HUES6 (cell line): ENCODE results near the gene RBBP5.
A peak's percentile ranks its signal among the peaks of the same experiment; 100 is the strongest.

Experiments used
- H3K27ac ChIP-seq: 2 replicates; pipeline ENCODE4 v1.7.0; 2013; ENCODE audit warnings: low read depth, mild to moderate bottlenecking, low read length, inconsistent platforms
- H3K27me3 ChIP-seq: 2 replicates; pipeline ENCODE4 v1.6.1; 2013; ENCODE audit warnings: low read length; ENCODE audit not compliant: control insufficient read depth, insufficient read depth
- H3K36me3 ChIP-seq: 2 replicates; pipeline ENCODE4 v1.6.1; 2013; ENCODE audit warnings: low read length; ENCODE audit not compliant: control insufficient read depth, insufficient read depth
- H3K4me1 ChIP-seq: 2 replicates; pipeline ENCODE4 v1.6.1; 2013; ENCODE audit warnings: low read length; ENCODE audit not compliant: control insufficient read depth, insufficient read depth
- H3K4me3 ChIP-seq: 2 replicates; pipeline ENCODE4 v1.5.1; 2013; ENCODE audit warnings: low read depth, low read length
- H3K9ac ChIP-seq: one replicate; pipeline ENCODE4 v1.6.1; 2013; ENCODE audit warnings: mild to moderate bottlenecking, low read length
- H3K9me3 ChIP-seq: 2 replicates; pipeline ENCODE4 v1.6.1; 2013; ENCODE audit warnings: low read depth, low read length; ENCODE audit not compliant: control insufficient read depth, insufficient read depth

Gene RBBP5

GRCh38 chr1:205128050-205128449 lies 6.3 kb upstream of the RBBP5 start:
- Histone ChIP-seq H3K4me3 (no peak overlapping the region), H3K4me1 (no peaks in the 10 kb centered on the region)

GRCh38 chr1:205127646-205128045 lies 5.9 kb upstream of the RBBP5 start:
- Histone ChIP-seq H3K9me3 (no peaks in the 10 kb centered on the region), H3K27me3 (no peaks in the 10 kb centered on the region), H3K36me3 (no peaks in the 10 kb centered on the region), H3K4me1 (no peaks in the 10 kb centered on the region), H3K27ac (no peak overlapping the region), H3K9ac (no peak overlapping the region), H3K4me3 (no peak overlapping the region)

More at GRCh38 chr1:205128050-205128449, 6.3 kb upstream of the RBBP5 start:
- no peak overlapping the region for H3K27ac ChIP-seq
- no peak overlapping the region for H3K9ac ChIP-seq
- H3K36me3 ChIP-seq: no peaks in the 10 kb centered on the region
- H3K27me3 ChIP-seq: no peaks in the 10 kb centered on the region
- no peaks in the 10 kb centered on the region for H3K9me3 ChIP-seq

DNA sequence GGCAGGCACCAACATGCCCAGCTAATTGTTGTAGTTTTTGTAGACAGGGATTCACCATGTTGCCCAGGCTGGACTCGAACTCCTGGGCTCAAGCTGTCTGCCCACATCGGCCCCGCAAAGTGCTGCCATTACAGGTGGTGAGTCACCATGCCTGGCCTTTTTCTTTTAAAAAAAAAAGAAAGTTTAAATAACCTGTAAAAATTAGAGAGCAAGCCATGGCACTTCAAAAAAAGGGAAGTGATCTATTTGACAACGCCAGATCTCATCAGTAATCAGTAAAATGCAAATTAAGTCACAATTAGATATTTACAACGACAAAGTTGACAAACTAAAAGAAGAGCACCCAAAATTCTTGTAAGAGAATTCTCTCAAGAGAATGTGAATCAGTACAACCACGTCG lies 2.9 kb upstream of the RBBP5 start:
- Histone ChIP-seq H3K27me3 (no peaks in the 10 kb centered on the region), H3K4me1 (no peaks in the 10 kb centered on the region), H3K9ac (no peak overlapping the region), H3K36me3 (no peaks in the 10 kb centered on the region), H3K9me3 (no peaks in the 10 kb centered on the region), H3K4me3 (no peak overlapping the region), H3K27ac (no peak overlapping the region)

DNA sequence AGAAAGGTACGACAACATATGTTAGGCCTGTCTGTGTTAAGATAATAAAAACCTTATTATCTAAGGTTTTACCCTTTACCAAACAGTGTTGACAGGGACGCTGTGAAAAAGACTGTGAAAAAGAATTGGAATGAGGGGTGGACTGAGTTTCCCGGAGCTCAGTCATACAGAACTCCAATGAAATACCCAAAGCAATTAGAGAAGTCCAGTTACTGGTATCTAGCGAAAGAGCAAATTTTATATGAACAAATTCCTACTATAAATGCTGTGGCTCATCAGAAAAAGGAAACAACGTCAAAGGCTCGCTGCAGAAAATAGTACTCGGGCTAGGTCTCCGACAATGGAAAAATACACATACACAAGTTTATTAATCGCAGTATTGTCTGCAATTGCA lies 708 bp upstream of the RBBP5 start:
- Histone ChIP-seq H3K4me1 (no peaks in the 10 kb centered on the region), H3K9ac (peak overlapping the region; percentile 93), H3K4me3 (peak overlapping the region; percentile 93), H3K27me3 (no peaks in the 10 kb centered on the region), H3K36me3 (peaks cover 6% of the 10 kb centered on the region; the same call in 1 of the 2 replicates), H3K9me3 (no peaks in the 10 kb centered on the region), H3K27ac (peak overlapping the region; percentile 51; the same call in 1 of the 2 replicates)

- H3K4me1 ChIP-seq: no peaks in the 10 kb centered on the region
- no peak overlapping the region for H3K4me3 ChIP-seq
- H3K36me3 ChIP-seq: peaks cover 23% of the 10 kb centered on the region
- H3K9ac ChIP-seq: no peak overlapping the region
- no peak overlapping the region for H3K27ac ChIP-seq
- no peaks in the 10 kb centered on the region for H3K27me3 ChIP-seq
- no peaks in the 10 kb centered on the region for H3K9me3 ChIP-seq
Observed at GRCh38 chr1:205118752-205119151, 3.0 kb downstream of the RBBP5 start.

GRCh38 chr1:205111354-205111753 lies 10.4 kb downstream of the RBBP5 start:
- H3K4me1 ChIP-seq: no peaks in the 10 kb centered on the region
- H3K27me3 ChIP-seq: no peaks in the 10 kb centered on the region
- H3K4me3 ChIP-seq: no peak overlapping the region
- no peak overlapping the region for H3K9ac ChIP-seq
- H3K9me3 ChIP-seq: no peaks in the 10 kb centered on the region
- H3K27ac ChIP-seq: no peak overlapping the region
- peaks cover 55% of the 10 kb centered on the region for H3K36me3 ChIP-seq

- peaks cover 64% of the 10 kb centered on the region for H3K36me3 ChIP-seq
- no peak overlapping the region for H3K27ac ChIP-seq
- no peaks in the 10 kb centered on the region for H3K27me3 ChIP-seq
- no peak overlapping the region for H3K9ac ChIP-seq
- no peaks in the 10 kb centered on the region for H3K4me1 ChIP-seq
- H3K4me3 ChIP-seq: no peak overlapping the region
- no peaks in the 10 kb centered on the region for H3K9me3 ChIP-seq
Observed at GRCh38 chr1:205109711-205110110, 12.1 kb downstream of the RBBP5 start.

DNA sequence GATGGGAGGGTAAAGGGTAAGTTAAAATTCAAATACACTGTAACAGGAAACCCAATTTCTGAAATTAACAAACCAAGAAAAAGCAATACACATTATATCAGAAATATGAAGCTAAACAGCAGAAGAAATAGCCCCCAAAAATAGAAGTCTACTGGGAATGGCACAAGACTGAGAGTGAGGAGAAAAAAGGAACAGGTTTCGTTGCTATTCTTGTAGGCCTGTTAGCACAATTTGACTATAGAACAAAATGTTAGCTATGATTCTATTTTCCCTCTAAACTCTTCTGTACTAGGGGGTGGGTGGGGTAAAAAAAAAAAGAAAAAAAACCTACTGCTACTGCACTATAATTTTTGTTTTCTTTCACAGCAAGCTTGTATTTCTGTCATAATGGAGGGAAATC lies 12.5 kb downstream of the RBBP5 start:
- Histone ChIP-seq H3K4me1 (no peaks in the 10 kb centered on the region), H3K9me3 (no peaks in the 10 kb centered on the region), H3K27me3 (no peaks in the 10 kb centered on the region), H3K4me3 (no peak overlapping the region), H3K9ac (no peak overlapping the region), H3K27ac (no peak overlapping the region), H3K36me3 (peaks cover 63% of the 10 kb centered on the region)

DNA sequence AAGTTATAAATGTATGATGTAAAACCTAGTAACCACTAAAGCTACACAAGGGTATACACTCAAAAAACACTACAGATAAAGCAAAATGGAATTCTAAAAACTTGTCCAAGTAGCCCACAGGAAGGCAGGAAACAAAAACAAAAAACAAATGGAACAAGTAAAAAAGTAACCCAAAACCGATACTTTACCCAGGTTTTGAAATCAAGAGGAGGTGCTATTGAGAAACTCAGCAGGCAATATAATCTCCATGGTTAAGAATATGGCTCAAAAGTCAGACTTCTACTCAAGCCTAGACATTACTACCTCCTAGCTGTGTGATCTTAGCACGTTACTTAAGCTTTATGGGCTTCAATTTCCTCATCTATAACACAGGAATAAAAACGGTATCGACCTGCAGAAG lies 13.3 kb downstream of the RBBP5 start:
- H3K4me3 ChIP-seq: no peak overlapping the region
- peaks cover 65% of the 10 kb centered on the region for H3K36me3 ChIP-seq
- no peak overlapping the region for H3K9ac ChIP-seq
- H3K9me3 ChIP-seq: no peaks in the 10 kb centered on the region
- no peaks in the 10 kb centered on the region for H3K27me3 ChIP-seq
- H3K27ac ChIP-seq: no peak overlapping the region
- H3K4me1 ChIP-seq: no peaks in the 10 kb centered on the region

DNA sequence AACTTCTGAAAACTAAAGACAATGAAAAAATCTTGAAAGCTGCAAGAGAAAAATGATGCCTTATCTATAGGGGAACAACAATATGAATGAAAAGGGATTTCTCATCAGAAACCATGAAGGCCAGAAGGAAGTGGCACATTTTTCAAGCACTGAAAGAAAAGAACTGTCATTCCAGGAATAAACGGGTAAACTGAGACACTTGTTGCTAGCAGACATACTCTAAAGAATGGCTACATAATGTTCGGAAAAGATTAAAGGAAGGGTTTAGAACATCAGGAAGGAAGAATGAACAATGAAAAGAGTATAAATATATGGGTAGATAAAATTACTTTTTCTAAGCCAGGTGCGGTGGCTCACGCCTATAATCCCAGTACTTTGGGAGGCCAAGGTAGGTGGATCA lies 14.5 kb downstream of the RBBP5 start:
- Histone ChIP-seq H3K27ac (no peak overlapping the region), H3K4me1 (no peaks in the 10 kb centered on the region), H3K9me3 (no peaks in the 10 kb centered on the region), H3K27me3 (no peaks in the 10 kb centered on the region), H3K4me3 (no peak overlapping the region), H3K36me3 (peaks cover 71% of the 10 kb centered on the region), H3K9ac (no peak overlapping the region)

DNA sequence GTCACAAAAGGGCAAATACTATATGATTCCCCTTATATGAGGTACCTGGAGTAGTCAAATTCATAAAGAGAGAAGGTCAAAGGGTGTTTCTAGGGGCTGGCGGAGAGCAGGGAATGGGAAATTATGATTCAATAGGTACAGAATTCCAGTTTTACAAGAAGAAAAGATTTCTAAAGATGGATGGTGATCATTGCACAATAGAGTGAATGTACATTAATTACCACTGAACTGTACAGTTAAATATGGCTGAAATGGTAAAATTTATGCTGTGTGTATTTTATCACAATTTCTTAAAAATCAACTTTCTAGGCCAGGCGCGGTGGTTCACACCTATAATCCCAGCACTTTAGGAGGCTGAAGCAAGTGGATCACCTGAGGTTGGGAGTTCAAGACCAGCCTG lies 19.4 kb downstream of the RBBP5 start:
- no peaks in the 10 kb centered on the region for H3K9me3 ChIP-seq
- peaks cover 97% of the 10 kb centered on the region for H3K36me3 ChIP-seq
- H3K27ac ChIP-seq: no peak overlapping the region
- H3K27me3 ChIP-seq: no peaks in the 10 kb centered on the region
- no peak overlapping the region for H3K4me3 ChIP-seq
- H3K9ac ChIP-seq: no peak overlapping the region
- H3K4me1 ChIP-seq: no peaks in the 10 kb centered on the region

DNA sequence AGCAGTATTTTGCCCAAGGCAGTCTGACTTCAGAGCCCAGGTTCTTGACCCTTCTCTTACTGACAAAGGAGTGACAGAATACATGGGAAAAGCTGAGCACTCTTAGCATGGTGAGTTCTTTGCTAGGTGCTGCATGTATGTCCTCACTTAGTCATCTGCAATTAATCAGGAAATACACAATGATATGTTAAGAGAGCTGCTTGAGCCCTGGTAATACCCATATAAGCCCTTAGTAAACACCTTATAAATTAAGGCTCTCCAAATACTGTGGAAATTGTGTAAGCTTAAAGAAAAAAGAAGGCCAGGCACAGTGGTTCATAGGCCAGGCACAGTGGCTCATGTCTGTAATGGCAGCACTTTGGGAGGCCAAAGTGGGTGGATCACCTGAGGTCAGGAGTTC lies 23.5 kb downstream of the RBBP5 start:
- no peak overlapping the region for H3K4me3 ChIP-seq
- H3K4me1 ChIP-seq: no peaks in the 10 kb centered on the region
- H3K9me3 ChIP-seq: no peaks in the 10 kb centered on the region
- H3K36me3 ChIP-seq: peaks cover 95% of the 10 kb centered on the region
- H3K27me3 ChIP-seq: no peaks in the 10 kb centered on the region
- no peak overlapping the region for H3K9ac ChIP-seq
- H3K27ac ChIP-seq: no peak overlapping the region
